Activated CD8-positive, alpha-beta memory T cell treated with anti-CD3 and anti-CD28 coated beads, Interleukin-2, amount 50 U/mL, for 24 hours (primary cell): ENCODE data around the gene DZIP1.
"Not testable (repeated sequence)": the region's sequence is repeated elsewhere in the genome, so short reads cannot be mapped to it uniquely, and the experiment has no call there.

ENCODE experiments used
- DNase-seq: peaks from one replicate; pipeline ENCODE4 v3.0.0-alpha.2; 2020; ENCODE audit errors: extremely low read depth

DZIP1 gene, protein sequence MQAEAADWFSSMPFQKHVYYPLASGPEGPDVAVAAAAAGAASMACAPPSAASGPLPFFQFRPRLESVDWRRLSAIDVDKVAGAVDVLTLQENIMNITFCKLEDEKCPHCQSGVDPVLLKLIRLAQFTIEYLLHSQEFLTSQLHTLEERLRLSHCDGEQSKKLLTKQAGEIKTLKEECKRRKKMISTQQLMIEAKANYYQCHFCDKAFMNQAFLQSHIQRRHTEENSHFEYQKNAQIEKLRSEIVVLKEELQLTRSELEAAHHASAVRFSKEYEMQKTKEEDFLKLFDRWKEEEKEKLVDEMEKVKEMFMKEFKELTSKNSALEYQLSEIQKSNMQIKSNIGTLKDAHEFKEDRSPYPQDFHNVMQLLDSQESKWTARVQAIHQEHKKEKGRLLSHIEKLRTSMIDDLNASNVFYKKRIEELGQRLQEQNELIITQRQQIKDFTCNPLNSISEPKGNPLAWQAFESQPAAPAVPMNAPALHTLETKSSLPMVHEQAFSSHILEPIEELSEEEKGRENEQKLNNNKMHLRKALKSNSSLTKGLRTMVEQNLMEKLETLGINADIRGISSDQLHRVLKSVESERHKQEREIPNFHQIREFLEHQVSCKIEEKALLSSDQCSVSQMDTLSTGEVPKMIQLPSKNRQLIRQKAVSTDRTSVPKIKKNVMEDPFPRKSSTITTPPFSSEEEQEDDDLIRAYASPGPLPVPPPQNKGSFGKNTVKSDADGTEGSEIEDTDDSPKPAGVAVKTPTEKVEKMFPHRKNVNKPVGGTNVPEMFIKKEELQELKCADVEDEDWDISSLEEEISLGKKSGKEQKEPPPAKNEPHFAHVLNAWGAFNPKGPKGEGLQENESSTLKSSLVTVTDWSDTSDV

GRCh38 chr13:95644601-95645052 lies at the start of gene DZIP1:
TSS of gene DZIP1 (minus strand) at chr13:95644706. CDS start at chr13:95642029, 2,677 bp downstream.
- DNase-seq: no peak

- not testable (repeated sequence) for DNase-seq
These were observed 46.5 kb upstream of the DZIP1 start for GRCh38 chr13:95690986-95691385.

DNA sequence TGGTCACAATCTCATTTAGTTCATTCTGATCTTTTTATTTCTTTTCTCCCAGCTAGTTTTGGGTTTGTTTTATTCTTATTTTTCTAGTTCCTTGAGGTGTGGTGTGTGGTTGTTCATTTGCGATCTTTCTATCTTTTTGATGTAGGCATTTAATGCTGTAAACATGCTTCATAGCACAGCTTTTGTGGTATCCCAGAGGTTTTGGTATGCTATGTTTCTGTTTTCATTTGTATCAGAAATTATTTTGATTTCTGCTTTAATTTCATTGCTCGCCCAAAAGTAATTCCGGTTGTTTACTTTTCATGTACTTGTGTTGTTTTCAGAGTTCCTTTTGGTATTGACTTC lies 45.0 kb upstream of the DZIP1 start:
- no peak for DNase-seq

DNA sequence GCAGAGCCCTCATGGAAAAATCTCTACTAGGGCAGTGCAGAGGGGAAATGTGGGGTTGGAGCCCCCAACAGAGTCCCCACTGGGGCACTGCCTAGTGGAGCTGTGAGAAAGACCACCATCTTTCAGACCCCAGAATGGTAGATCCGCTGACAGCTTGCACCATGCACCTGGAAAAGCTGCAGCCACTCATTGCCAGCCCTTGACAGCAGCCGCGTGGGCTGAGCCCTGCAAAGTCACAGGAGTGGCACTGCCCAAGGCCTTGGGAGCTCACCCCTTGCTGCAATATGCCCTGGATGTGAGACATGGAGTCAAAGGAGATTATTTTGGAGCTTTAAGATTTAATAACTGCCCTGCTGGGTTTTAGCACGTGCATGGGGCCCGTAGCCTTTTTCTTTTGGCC lies 40.5 kb upstream of the DZIP1 start:
- DNase-seq: not testable (repeated sequence)

GRCh38 chr13:95684418-95684817 lies 39.9 kb upstream of the DZIP1 start:
- no peak for DNase-seq

DNA sequence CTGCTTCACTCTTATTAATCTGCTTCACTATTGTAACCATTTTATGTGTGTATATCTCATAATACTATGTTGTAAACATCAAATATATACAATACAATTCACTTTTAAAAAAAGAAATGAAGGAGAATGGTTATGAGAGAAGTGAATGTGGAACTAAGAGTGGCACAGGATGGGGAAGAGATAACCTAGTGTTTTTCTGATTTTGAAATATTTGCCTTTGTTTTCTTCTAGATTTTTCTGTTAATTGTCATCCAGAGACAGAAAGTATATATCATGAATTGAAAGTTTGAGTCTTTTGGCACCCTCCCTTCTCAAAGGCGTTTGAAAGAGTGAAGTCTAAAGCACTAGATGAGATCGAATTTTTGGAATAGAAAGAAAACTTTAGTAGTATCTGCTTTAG lies 35.2 kb upstream of the DZIP1 start:
- no peak for DNase-seq

DNA sequence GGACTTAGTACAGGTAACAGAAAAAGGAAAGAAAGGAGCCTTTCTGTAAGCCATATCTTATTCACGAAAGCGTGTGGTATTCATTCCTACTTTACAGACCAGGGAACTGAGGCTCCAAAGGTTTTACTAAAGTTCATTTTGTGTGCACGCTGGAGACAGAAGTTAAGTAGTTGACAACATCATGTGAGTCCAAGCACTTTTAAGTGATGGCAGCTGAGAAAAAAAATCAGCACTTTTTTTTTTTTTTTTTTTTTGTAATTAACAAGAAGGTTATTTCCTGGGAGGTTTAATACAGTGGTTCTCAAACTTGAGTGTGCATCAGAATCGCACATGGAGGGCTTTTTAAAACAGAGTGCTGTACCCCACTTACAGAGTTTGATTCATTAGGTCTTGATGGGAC lies 34.5 kb upstream of the DZIP1 start:
- no peak for DNase-seq

- no peak for DNase-seq
These were observed 33.2 kb upstream of the DZIP1 start for GRCh38 chr13:95677564-95678266.

GRCh38 chr13:95676762-95677563 lies 32.5 kb upstream of the DZIP1 start, which contains the start of gene DNAJC3:
TSS of gene DNAJC3 (plus strand) at chr13:95677139. CDS start at chr13:95677256, 117 bp downstream.
- DNase-seq: peak; percentile 94

DNA sequence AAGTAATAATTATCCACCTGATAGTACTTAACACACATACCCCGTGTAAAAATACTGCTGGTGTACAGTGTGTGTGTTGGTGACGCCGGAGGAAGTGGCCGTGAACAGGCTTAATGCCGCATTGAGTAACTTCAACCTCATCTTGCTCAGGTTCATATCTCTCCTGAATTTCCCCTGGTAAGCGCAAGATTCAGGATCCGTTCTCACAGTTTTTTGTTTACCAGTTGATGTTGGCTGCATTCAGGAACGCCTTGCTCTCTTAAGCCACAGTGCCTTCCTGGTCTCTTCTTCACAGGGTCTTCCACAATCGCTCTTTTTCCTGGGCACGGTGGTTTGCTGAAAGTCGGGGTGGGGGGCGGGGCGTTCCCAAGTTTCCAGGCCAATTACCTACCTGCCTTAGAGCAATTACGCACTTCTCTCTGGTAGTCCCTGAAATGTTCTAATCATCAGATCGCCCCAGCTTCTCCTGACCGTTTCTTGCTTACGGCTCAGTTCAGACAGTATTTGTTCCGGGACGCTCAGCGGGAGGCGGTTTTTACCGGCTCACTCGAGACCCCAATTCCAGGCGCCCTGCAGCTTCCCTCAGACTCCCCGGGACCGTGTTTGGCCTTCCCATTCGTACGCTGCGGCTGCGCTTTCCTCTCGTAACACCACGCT lies 31.7 kb upstream of the DZIP1 start:
- peak; percentile 7 for DNase-seq

DNA sequence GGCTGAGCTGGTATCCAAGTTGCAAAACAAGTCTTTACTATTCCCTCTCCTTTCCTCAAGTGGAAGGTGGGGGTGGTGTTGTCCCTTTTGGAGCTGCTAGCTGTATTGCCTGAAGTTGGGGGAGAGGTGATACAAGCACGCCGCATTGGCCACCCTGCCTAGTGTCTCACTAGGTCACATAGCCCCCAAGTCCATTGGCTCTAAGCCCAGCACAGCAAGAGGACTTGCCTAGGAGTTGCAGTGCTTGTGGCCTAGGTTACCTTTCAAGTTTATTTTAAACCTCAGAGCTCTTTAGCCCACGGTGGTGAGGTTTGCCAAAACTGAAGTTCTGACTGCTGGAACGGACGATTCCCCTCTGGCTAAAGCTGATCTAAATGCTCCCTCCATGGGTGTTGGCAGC lies 27.1 kb upstream of the DZIP1 start:
- no peak for DNase-seq

DNA sequence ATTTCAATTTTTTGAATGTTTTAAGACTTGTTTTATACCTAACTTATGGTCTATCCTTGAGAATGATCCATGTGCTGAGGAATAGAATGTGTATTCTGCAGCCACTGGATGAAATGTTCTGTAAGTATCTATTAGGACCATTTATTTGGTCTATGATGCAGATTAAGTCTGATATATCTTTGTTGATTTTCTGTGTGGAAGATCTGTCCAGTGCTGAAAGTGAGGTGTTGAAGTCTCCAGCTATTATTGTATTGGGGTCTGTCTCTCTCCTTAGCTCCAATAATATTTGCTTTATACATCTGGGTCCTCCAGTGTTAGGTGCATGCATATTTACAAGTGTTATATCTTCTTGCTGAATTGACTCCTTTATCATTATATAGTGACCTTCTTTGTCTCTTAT lies 22.7 kb upstream of the DZIP1 start:
- DNase-seq: not testable (repeated sequence)

DNA sequence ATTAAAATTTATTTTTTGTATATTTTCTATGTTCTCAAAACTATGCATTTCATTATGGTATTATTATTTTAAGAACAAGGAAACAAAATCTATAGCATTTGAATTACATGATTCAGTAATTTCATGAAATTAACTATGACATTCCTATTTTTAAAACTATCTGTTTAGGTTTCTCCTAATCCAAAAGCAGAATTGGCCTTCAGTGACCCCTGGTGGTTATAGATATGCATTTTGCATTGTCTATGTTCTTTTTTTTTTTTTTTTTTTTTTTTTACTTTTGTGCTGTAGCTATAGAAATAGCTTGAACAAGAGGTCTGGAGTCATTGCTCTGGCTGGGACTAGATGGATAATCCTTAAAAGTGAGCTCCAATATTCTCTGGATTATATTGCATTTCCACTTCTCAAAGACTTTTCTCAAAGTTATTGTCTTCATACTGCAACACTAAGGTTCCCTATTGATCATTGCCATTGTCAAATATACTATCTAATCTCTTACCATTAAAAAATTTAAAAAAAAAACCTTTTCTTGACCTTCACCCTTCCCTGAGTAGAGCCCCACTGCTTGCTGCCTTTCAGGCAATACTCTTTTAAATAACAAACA lies 16.6 kb upstream of the DZIP1 start:
- no peak for DNase-seq

DNA sequence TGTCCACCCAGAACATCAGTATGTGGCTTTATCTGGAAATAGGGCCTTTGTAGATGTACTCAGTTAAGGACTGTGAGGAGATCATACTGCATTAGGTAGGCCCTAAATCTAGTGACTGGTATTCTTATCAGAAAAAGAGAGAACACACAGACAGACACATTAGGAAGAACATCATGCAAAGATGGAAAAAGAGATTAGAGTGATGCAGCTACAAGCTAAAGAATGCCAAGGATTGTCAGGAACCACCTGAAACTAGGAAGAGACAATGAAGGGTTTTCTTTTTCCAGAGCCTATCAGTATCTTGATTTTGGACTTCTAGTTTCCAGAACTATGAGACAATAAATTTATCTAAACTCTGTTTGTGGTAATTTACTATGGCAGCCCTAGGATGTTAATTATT lies 15.0 kb upstream of the DZIP1 start:
- DNase-seq: no peak

DNA sequence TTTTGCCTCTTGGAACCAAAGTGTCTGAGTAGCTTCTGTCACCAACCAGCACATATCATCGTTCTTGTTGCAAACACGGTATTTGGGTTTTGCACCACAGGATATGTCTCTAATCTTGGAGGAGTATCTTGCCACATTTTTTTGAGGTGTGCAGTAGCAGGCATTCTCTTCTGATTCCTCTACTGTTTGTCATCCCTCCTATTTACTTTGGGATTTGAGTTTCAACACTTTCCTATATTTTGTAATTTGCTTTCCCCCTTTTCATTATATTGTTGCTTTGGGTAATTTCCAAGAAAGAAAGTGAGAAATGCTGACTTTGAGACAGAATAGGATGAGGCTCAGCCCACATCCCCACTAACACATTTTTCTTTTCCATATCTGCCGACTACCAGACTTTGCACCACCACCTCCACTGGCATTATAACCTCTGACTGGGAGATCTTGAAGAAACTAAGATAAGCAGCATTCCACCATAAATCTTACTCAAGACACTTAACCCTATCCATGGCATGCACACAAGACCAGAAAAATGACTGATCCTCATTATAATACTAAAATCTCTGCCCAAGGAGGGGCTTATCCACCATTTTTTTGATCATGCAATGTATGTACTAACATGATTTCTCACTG lies 12.0 kb upstream of the DZIP1 start:
- no peak for DNase-seq

GRCh38 chr13:95652821-95653220 lies 8.3 kb upstream of the DZIP1 start:
- DNase-seq: no peak

GRCh38 chr13:95652244-95652764 lies 7.8 kb upstream of the DZIP1 start:
- no peak for DNase-seq

GRCh38 chr13:95650696-95651095 lies 6.2 kb upstream of the DZIP1 start:
- no peak for DNase-seq

- no peak for DNase-seq
These were observed 2.8 kb upstream of the DZIP1 start for GRCh38 chr13:95647321-95647720.
